GM21526 (cell line): ENCODE measurements around the gene ELMO1.

Experiments used
- ATAC-seq: cut with Tn5 transposase; IDR thresholded peaks from one replicate; pipeline ENCODE4 v1.9.1; 2021; ENCODE audit warnings: moderate library complexity; ENCODE audit not compliant: unreplicated experiment, low FRiP score

ELMO1 gene

DNA sequence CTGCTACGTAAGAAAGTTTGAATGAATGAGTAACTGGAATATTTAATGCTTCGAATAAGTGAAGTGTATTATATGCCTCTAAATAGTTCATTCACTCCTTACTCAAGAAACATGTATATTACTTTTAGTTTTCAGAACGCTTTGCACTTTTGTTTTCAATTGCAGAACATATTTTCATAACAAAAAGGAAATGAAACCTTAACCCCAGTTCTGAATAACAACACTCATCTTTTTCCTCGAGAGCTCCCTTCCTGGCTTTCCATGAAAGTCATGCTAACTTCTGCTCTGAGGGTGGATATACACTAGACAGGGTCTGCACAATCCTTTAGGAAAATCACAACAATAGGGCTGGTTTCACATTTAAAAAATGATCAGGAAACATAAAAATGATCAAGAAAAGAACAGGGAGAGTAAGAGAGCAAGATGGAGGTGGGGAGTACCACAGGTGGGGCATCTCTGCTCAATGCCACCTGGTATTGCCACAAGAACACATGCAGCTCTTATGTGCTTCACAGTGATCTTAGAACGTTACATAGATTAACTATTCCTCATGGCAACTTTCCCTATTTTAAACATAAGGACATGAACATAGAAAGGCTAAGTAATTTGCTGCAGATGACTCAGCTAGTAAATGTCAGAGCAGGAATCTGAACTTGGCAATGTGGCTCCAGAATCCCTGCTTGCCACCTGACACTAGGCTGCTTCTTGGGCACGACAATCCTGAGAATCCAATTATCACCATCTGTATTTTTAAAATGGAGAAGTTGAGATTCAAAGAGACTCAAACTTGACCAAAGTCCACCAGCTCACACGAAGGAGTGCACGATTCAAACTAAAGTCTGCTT is 504.9 kb downstream of the ELMO1 start:
- peak; percentile 64 for ATAC-seq

DNA sequence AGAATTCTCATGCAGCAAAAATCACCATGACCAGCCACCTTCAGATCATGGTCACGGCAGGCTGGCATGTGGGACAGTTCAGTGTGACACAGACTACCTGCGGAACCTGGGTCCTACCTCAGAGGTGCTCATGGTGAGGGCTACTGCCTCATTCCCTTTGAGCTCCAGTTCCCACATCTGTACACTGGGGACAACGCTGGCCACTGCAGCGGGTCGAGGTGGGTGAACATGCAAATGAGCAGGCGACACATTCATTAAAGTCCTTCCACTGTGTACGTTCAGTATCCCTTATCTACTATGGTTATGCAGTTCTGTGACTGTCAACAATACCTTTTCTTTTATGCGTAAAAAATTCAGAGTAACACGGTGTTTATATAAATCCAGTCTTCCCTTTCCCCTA is 505.7 kb downstream of the ELMO1 start:
- ATAC-seq, result peak; percentile 10

DNA sequence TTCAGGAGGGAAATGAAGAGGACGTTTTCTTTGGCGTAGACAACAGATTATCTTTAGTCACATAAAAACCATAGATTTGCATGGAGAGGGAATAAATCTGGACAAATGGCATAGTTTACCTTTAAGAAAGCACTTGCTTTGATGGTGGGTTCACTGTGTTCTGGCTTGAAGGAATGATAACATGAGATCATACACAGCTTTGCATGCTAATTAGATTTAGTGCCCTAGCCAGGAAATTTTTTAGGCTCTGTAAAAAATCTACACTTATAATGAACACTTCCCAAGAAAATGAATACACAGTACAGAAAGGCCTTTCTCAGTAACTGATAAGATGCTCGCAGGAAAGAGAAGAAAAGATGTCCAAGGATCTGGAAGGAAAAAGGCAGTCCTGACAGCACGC is 506.1 kb downstream of the ELMO1 start:
- no peak for ATAC-seq

DNA sequence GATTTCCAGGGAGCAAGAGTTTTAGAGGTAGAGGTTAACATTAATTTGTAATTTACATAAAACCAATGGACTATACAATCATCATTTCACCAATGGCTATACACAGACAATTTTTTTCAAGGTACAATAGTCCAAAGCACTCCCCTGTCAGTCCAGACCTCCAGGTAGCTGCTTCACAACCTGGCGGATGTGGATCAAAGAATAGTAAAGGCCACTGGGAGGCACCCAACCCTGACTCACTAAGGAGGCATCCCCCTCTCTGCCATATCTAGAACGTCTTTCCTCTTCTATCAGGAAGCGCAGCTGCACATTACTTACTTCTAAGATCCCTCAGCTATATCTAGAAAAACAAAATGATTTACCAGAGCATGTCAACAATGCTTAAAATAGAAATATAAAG is 506.6 kb downstream of the ELMO1 start:
- ATAC-seq, result no peak

GRCh38 chr7:36941359-36941758 is 507.3 kb downstream of the ELMO1 start:
- no peak for ATAC-seq

DNA sequence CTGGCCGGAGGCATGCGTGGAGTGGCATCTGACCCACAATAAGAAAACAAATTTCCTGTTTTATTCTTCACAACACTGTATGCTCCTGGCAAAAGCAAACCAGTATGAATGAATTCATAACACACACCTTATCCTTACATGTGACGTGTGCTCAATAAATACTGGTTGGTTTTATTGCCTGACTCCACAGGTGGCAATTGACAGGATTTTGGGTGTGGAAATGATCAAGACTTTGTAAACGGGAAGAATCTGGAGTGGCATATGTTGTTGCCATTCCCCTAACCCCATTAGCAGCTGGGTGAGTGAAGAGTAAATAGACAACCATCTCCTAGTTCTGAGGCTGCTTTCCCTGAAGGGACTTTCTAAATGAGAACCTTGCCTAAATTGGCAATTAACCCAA is 508.8 kb downstream of the ELMO1 start:
- no peak for ATAC-seq

- no peak for ATAC-seq
These were observed 510.7 kb downstream of the ELMO1 start for GRCh38 chr7:36937754-36938563.

DNA sequence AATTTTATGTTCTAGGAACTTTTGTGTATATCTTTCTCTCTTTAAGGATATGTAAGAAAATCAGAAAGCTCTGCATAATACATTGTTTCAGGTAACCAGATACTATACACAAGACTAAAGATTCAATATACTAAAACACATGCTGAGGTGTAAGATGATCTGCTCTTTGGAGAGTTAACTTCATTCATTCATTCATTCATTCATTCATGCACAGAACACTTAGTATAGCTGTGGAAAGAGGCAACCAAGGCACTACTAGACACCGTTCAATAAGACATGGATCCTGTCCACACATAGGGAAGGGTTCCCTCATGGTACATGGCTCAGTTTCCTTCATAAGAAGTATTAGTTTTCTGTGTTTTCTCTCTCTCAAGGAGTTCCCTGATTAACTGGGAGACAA is 516.8 kb downstream of the ELMO1 start:
- no peak for ATAC-seq

GRCh38 chr7:36929791-36930190 is 518.9 kb downstream of the ELMO1 start:
- no peak for ATAC-seq

DNA sequence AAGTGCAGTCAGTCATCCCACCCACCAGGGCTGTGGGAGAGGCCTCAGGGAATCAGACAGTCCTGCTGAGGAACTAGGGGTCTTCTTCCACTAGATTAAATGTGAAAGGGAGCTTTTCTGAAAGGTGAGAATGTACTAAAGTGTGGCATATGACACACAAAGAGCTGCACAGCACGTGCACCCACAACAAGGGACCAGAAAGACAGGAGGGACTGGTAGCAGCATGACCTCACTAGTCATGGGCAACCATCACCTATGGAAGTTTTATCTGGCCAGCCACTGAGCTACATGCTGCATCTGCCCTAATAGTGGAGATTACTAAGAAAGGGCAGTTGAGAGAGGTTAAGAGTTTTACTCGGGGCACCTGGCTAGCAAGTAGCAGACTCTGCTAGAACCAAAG is 519.9 kb downstream of the ELMO1 start:
- no peak for ATAC-seq

GRCh38 chr7:36928311-36928710 is 520.4 kb downstream of the ELMO1 start:
- ATAC-seq, result no peak

DNA sequence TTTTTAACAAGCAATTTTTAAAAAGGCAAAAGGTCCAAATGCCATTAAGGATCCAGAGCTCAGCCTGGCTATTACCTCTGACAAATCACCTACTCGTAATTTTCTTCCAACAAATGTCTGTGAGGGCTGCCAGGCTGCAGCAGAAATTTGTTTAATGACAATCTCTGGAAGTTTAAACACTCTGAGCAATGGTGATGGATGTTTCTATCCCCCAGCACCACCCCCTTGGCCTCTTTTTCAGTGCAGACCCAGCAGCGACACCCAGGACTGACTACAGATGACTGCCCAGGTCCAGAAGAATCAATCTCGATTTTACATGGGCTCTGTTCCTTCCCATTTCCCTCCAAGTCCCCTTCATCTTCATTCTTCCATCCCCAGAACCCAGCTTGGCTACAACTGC is 523.0 kb downstream of the ELMO1 start:
- ATAC-seq, result no peak

DNA sequence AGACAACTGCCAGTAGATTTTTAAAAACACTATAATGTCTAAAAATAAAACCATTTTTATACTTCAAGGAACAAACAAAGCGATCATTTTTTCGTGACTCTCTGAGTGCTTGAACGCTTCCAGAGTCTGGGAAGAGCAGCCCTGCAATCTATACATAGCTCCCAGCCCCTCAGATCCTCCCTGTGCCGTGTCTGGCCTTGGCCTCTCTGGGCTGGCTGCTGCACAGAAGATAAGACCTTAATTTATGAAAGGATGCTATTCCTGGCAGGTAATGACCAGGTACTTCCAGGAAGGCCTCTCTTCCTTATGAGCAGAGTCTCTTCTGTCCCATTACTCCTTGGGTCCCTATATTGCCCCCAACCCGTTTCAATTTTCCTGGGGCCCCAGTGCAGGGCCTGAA is 523.5 kb downstream of the ELMO1 start:
- no peak for ATAC-seq

- no peak for ATAC-seq
These were observed 524.7 kb downstream of the ELMO1 start for GRCh38 chr7:36923943-36924436.

DNA sequence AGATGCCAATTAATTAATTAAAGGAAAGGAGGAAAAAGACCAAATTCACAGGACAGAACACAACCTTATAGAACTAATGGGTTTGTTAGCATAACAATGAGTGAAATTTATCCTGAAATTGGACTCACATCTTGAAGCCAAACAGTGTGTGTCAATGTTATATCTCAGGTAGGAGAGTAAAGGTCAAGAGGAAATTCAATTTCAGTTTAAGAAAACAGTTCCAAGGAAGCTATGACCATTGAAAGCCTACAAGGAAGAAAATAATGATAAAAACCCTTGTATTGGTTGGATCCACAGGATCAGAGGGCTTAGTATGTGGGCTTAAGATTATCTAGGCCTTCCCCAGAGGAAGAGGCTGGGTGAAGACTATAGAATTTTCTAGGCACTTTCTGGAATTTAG is 525.5 kb downstream of the ELMO1 start:
- no peak for ATAC-seq

- ATAC-seq, result no peak
These were observed 528.2 kb downstream of the ELMO1 start for GRCh38 chr7:36920433-36920832.

DNA sequence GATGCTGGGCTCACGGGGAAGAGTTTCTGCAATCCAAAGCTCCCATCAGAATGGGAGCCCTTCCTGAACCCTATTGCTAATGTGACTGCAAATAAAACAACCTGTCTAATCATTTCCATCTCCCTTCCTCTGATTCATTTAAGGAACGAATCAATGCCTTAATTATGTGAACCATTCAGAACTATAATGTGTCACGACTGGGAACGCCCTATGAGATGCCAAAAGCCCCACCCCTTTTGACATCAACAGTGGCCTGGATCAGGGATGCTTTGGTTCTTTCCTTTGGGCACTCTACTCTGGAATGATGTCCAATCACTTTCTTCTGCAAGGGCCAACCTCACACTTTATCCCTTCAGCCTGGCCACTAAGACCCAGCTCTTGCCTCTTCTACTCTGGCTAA is 528.9 kb downstream of the ELMO1 start:
- no peak for ATAC-seq

DNA sequence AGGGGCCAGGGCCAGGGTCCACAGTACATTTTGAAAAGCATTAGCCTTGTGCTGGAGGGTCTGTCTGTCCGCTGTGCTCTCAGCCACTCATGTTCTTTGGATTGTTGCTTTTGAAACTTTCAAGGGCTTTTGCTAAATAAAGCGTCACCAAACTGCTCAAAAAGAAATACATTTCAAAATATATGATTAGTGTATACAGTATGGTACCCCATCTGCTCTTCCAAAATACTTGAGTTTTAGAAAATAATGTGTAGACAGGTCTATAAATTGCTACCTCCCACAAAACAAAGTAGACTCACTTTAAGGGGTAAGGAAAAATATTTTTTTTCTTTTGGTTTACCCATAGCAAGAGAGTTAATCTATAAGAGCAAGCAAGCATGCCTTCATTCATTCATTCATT is 530.1 kb downstream of the ELMO1 start:
- ATAC-seq, result no peak

- ATAC-seq, result no peak
These were observed 532.0 kb downstream of the ELMO1 start for GRCh38 chr7:36916619-36917018.

GRCh38 chr7:36916116-36916515 is 532.5 kb downstream of the ELMO1 start:
- no peak for ATAC-seq

GRCh38 chr7:36911788-36912187 is 536.9 kb downstream of the ELMO1 start:
- no peak for ATAC-seq

DNA sequence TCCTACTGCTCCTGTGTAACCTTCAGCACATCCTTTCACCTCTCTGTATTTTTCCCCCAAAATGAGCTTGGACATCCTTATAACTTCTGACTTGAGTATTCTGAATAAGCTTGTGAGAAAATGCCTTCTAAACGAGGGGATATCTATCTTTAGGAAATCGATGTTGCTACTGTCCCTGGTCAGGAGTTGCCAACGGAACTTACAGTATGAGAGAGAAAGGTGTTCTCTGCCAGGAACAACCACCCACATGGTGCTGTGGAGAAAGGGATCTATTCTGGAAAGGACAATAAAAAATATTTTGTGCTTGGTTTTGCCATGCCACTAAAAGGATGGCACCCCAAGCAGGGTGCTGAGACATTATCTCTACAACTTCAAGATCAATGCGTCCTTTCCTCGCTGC is 537.8 kb downstream of the ELMO1 start:
- ATAC-seq, result no peak
